NCI-H2196 treated with DMSO at 0.1 percent for 48 hours (cell line): ENCODE results near the gene OR14A16.

Experiments used
- DNase-seq: peaks from one replicate; lab custom pipeline; 2025; ENCODE audit not compliant: unreplicated experiment; lab: John Stamatoyannopoulos, UW

OR14A16 gene

DNA sequence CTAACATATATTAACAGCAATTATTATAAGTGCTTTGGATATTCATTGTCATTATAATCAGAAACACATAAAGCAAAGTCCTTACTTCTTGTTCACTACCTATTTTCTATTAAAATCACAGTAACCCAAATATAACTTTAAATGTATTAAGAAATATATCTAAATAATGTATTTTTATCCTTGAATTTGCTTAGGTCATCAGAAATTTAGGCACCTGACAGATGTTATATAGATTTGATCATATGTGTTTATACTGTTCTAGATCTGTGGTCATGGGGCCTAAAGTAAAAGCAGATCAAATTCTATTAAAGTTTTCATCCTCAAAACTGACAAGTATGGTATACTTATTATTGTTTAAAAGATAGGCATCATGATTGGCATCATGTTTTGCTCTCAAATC is 54.3 kb downstream of the OR14A16 start:
- no peak for DNase-seq
